Chondrocyte (in vitro differentiated cells): Measurements from ENCODE around the gene GPR89A. TPM values are rescaled to one million over a fixed set of nuclear protein-coding genes. Genes with fewer than 3 reads are reported as not detected.
"Not testable (repeated sequence)": the region's sequence is repeated elsewhere in the genome, so short reads cannot be mapped to it uniquely, and the experiment has no call there.

Experiments
- DNase-seq: peaks from one replicate; pipeline ENCODE4 v3.0.0; 2021; ENCODE audit warnings: mixed read lengths, low spot score
- H3K27ac Mint-ChIP-seq: one replicate; pipeline ENCODE4 v1.8.0; 2021; ENCODE audit warnings: mild to moderate bottlenecking, moderate library complexity, mixed read lengths; ENCODE audit not compliant: unreplicated experiment
- H3K27me3 Mint-ChIP-seq: 2 replicates; pipeline ENCODE4 v1.8.0; 2021; ENCODE audit warnings: low read depth, mixed read lengths
- H3K36me3 Mint-ChIP-seq: 2 replicates; pipeline ENCODE4 v1.8.0; 2021; ENCODE audit warnings: low read depth, mixed read lengths
- H3K4me1 Mint-ChIP-seq: 2 replicates; pipeline ENCODE4 v1.8.0; 2021; ENCODE audit warnings: low read depth, mild to moderate bottlenecking, mixed read lengths
- H3K4me3 Mint-ChIP-seq: one replicate; pipeline ENCODE4 v1.8.0; 2021; ENCODE audit warnings: mild to moderate bottlenecking, moderate library complexity, mixed read lengths; ENCODE audit not compliant: unreplicated experiment
- H3K9me3 Mint-ChIP-seq: 2 replicates; pipeline ENCODE4 v1.8.0; 2021; ENCODE audit warnings: low read depth, mixed read lengths
- total RNA-seq: library from RNA; stranded (reverse); gene quantifications from 3 replicates; pipeline ENCODE4 v1.2.1, GENCODE V29; 2021
- TF ChIP-seq, protein P1 (sequence below): fragments of 200-600 bp; sonication (generic); IDR thresholded peaks from 2 replicates; pipeline ENCODE4 v1.5.0; 2021; ENCODE audit warnings: antibody characterized with exemption, mild to moderate bottlenecking, moderate library complexity

The GPR89A gene
- total RNA-seq, 1 donor from 2014 or later = 17.6 TPM

DNA sequence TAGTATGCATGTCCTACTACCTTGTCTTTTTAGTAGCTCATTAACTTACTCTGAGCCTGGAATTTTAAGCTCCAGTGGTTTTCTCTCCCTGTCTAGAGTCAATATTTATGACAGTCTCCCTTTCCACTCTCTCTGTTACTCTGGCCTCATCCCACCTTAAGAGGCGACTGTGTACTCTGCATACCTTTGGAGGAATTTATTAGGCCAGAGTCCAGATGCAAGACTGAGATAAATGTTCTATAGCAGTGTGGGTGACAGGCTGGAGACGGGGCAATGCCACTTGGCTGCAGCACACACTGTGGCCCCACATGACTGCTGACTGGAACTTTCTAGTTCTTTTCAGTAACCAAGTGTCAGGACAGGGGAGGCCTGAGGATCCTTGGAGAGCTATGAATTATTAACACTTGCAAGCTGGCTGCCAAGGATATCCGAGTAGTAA lies 103.4 kb downstream of the GPR89A start:
- TF ChIP-seq, protein P1, sequence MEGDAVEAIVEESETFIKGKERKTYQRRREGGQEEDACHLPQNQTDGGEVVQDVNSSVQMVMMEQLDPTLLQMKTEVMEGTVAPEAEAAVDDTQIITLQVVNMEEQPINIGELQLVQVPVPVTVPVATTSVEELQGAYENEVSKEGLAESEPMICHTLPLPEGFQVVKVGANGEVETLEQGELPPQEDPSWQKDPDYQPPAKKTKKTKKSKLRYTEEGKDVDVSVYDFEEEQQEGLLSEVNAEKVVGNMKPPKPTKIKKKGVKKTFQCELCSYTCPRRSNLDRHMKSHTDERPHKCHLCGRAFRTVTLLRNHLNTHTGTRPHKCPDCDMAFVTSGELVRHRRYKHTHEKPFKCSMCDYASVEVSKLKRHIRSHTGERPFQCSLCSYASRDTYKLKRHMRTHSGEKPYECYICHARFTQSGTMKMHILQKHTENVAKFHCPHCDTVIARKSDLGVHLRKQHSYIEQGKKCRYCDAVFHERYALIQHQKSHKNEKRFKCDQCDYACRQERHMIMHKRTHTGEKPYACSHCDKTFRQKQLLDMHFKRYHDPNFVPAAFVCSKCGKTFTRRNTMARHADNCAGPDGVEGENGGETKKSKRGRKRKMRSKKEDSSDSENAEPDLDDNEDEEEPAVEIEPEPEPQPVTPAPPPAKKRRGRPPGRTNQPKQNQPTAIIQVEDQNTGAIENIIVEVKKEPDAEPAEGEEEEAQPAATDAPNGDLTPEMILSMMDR = no peak
- no peak for DNase-seq
- Mint-ChIP-seq H3K4me3 (no peak overlapping the region), H3K27me3 (no peaks in the 10 kb centered on the region), H3K9me3 (peaks cover 3% of the 10 kb centered on the region), H3K27ac (no peak overlapping the region), H3K4me1 (peaks cover 11% of the 10 kb centered on the region), H3K36me3 (peaks cover 2% of the 10 kb centered on the region)

DNA sequence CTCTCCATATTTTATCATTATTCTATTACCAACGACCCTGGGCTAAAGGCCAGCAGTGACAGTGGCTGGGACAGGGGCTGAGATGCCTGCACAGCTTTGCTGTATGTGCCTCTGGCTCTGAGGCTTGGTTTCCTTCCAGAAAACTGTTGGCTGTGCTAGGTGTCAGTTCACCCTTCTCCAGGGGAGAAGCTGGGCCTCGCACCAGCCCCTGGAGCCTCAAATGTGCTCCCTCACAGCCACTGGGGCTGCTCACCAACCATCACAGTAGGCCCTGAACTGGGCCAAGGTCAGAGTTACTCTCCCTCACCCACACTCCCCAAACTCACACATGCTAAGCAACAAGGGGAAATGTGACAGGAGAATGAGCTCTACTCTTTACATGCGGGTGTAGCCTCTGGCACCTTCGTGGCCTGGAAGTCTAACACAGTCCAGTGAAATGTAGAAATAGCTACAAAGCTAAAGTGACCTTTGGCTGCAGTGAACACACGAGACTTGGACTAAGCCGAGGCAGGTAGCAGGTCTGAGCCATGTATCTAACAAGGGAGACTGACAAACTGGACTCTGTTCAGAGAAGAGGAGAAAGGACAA lies 106.8 kb downstream of the GPR89A start:
- TF ChIP-seq, protein P1 = no peak
- no peak overlapping the region for H3K27ac Mint-ChIP-seq
- no peak for DNase-seq
- H3K27me3 Mint-ChIP-seq = no peaks in the 10 kb centered on the region
- H3K4me3 Mint-ChIP-seq = no peak overlapping the region
- peaks cover 14% of the 10 kb centered on the region for H3K4me1 Mint-ChIP-seq
- H3K36me3 Mint-ChIP-seq = peaks cover 2% of the 10 kb centered on the region
- peaks cover 3% of the 10 kb centered on the region for H3K9me3 Mint-ChIP-seq

DNA sequence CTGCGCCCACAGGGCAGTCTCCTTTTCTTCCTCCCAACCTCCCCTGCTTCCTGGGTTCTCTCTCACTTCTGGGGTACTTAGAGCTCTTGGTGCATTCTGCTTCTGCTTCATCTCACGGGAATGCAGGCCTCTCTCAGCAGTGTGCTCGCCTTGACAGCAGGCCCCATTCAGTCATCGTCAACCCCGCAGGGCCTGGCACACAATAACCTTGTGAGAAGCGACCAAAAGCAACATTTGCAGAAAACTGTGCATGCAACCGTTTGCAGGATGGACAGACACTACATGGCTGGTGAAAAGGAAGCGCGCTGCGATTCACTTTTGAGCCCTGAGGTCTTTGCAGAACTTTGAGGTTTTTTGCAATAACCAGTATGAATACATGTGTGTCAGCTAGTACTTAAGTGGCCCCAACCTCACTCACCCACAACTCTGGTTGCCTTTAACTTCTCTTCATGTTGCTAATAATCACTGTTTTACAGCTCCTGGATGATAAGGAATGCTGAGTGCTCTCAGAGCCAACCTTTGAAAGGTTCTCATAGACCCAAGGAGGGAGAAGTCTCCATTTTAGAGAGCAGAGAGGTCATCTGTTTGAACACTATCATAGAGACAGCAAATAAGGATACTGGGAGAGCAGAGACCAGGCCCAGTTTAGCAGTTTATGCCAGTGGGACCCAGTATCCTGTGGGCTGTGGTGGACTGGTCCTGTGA lies 109.0 kb downstream of the GPR89A start:
- TF ChIP-seq, protein P1 = no peak
- DNase-seq = no peak
- H3K9me3 Mint-ChIP-seq = no peaks in the 10 kb centered on the region
- no peaks in the 10 kb centered on the region for H3K36me3 Mint-ChIP-seq
- H3K27me3 Mint-ChIP-seq = no peaks in the 10 kb centered on the region
- no peak overlapping the region for H3K4me3 Mint-ChIP-seq
- H3K4me1 Mint-ChIP-seq = peaks cover 25% of the 10 kb centered on the region
- peak overlapping the region; percentile 6 for H3K27ac Mint-ChIP-seq

DNA sequence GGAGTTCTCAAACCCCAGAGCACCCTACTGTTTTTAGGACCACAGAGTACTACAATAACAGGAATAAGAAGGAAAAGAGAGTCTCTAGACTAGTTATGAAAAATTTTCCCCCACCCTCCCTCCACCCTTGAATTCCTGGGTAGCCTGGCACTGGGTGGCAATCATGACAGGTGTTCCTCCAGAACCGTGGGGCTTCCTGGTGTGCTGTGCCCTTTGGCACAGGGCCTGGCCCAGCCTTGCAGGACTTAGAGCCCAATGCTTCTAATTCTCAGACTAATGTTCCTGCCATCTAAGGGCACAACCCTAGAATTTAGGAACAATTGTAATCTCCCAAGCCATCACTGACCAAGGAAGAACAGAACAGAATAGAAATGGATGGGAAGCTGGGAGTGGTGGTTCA lies 110.0 kb downstream of the GPR89A start:
- no peaks in the 10 kb centered on the region for H3K9me3 Mint-ChIP-seq
- H3K36me3 Mint-ChIP-seq = no peaks in the 10 kb centered on the region
- H3K4me1 Mint-ChIP-seq = peaks cover 25% of the 10 kb centered on the region
- no peak overlapping the region for H3K27ac Mint-ChIP-seq
- no peaks in the 10 kb centered on the region for H3K27me3 Mint-ChIP-seq
- H3K4me3 Mint-ChIP-seq = no peak overlapping the region
- TF ChIP-seq, protein P1 = no peak
- DNase-seq = no peak

DNA sequence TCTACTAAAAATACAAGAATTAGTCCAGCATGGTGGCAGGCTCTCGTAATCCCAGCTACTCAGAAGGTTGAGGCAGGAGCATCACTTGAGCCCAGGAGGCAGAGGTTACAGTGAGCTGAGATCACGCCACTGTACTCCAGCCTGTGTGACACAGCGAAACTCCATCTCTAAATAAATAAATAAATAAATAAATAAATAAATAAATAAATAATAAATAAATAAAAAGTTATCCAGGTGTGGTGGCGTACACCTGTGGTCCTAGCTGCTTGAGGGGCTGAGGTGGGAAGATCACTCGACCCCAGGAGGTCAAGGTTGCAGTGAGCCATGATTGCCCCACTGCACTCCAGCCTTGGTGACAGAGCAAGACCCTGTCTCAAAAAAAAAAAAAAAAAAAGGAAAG lies 110.7 kb downstream of the GPR89A start:
- not testable (repeated sequence) for DNase-seq, H3K36me3 Mint-ChIP-seq, H3K4me3 Mint-ChIP-seq, H3K27me3 Mint-ChIP-seq, H3K27ac Mint-ChIP-seq, H3K9me3 Mint-ChIP-seq
- H3K4me1 Mint-ChIP-seq = peaks cover 25% of the 10 kb centered on the region
